ENCODE results near the gene TOMM40L.
A peak's percentile ranks its signal among the peaks of the same experiment; 100 is the strongest.

TOMM40L gene

DNA sequence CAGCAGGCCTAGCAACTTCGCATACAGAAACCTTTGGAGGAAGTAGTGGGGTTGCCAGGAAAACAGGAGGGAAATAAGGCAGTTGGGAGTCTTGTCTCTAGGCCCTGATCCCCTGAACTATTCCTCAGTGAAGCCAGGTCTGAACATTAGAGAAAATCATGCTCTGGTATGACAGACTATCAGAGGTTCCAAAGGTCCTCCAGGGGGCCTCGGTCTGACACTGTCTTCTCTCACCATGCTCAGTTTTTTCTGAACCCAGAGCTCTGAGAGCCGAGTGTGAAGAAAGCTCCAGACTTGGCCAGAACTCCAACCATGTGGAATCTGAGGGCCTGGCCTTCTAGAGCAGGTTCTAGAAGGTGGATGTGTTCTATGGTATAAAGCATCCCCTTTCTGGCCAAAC lies 4.0 kb downstream of the TOMM40L start:
- peaks cover 22% of the 10 kb centered on the region for H3K4me1 ChIP-seq (ENCODE audit: low read depth, poor library complexity, severe bottlenecking)
- no peak overlapping the region for H3K4me2 ChIP-seq
- TF ChIP-seq, protein P1, sequence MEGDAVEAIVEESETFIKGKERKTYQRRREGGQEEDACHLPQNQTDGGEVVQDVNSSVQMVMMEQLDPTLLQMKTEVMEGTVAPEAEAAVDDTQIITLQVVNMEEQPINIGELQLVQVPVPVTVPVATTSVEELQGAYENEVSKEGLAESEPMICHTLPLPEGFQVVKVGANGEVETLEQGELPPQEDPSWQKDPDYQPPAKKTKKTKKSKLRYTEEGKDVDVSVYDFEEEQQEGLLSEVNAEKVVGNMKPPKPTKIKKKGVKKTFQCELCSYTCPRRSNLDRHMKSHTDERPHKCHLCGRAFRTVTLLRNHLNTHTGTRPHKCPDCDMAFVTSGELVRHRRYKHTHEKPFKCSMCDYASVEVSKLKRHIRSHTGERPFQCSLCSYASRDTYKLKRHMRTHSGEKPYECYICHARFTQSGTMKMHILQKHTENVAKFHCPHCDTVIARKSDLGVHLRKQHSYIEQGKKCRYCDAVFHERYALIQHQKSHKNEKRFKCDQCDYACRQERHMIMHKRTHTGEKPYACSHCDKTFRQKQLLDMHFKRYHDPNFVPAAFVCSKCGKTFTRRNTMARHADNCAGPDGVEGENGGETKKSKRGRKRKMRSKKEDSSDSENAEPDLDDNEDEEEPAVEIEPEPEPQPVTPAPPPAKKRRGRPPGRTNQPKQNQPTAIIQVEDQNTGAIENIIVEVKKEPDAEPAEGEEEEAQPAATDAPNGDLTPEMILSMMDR (conservative IDR thresholded peaks at IDR 0.05; ENCODE audit: low read depth, low read length): peak; percentile 67
- peaks cover 3% of the 10 kb centered on the region; the same call in 1 of the 2 replicates for H3K36me3 ChIP-seq (ENCODE audit: insufficient read depth)
- no peak overlapping the region for H3K4me3 ChIP-seq (IDR thresholded peaks at IDR 0.05; ENCODE audit: insufficient read depth, low read depth, low read length)
- H3K9ac ChIP-seq: no peak overlapping the region
- no peak overlapping the region for H2AFZ ChIP-seq (ENCODE audit: low read depth)
- no peaks in the 10 kb centered on the region for H4K20me1 ChIP-seq (ENCODE audit: insufficient read depth)
- no peak overlapping the region for H3K27ac ChIP-seq
- peaks cover 10% of the 10 kb centered on the region for H3K79me2 ChIP-seq (ENCODE audit: insufficient read depth, low read depth)
- H3K27me3 ChIP-seq (ENCODE audit: insufficient read depth, low read depth): no peaks in the 10 kb centered on the region

DNA sequence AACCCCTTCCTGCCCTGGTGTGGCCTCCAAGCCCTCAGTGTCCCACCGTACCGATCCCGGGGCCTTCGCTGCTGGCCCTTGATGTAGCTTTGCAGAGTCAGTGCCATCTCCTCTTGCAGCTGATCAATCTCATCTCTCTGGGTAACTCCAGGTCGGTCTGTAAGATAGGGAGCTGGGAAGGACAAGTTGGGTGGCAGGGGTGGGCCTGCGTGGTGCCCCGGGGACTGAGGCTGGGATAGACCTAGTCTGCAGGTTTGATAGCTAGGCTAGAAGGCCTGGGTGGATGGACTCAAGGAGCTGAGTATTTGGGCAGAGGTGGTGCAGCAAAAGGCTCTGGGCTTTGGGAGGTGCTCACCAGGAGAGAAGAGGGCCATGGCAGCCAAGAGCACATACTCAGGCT lies 4.9 kb downstream of the TOMM40L start:
- no peak overlapping the region for H3K27ac ChIP-seq
- H3K4me3 ChIP-seq (IDR thresholded peaks at IDR 0.05; ENCODE audit: insufficient read depth, low read depth, low read length): no peak overlapping the region
- H4K20me1 ChIP-seq (ENCODE audit: insufficient read depth): no peaks in the 10 kb centered on the region
- TF ChIP-seq, protein P1 (conservative IDR thresholded peaks at IDR 0.05; ENCODE audit: low read depth, low read length): no peak
- no peak overlapping the region for H3K9ac ChIP-seq
- no peaks in the 10 kb centered on the region for H3K27me3 ChIP-seq (ENCODE audit: insufficient read depth, low read depth)
- peaks cover 3% of the 10 kb centered on the region; the same call in 1 of the 2 replicates for H3K36me3 ChIP-seq (ENCODE audit: insufficient read depth)
- H3K4me1 ChIP-seq (ENCODE audit: low read depth, poor library complexity, severe bottlenecking): peaks cover 16% of the 10 kb centered on the region
- no peak overlapping the region for H2AFZ ChIP-seq (ENCODE audit: low read depth)
- peaks cover 10% of the 10 kb centered on the region for H3K79me2 ChIP-seq (ENCODE audit: insufficient read depth, low read depth)
- no peak overlapping the region for H3K4me2 ChIP-seq

DNA sequence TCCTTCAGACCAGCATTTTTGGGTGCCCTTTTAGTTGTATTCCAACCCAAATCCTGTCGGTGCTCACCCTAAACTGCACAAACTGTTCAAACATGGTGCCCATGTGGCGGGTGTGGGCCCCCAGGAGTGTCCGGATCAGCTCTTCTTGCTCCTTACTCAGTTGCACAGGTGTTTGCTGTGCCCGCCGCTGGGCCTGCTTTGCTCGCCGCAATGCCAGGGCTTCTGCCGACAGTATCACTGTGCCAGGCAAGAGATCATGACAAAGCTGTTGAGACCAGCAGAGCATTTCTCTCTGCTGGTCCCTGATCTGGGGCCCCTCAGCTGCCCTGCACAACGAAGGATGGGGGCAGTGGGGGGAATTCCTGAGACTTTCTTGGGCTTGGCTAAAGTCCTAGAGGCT lies 7.2 kb downstream of the TOMM40L start:
- Histone ChIP-seq H3K4me1 (ENCODE audit: low read depth, poor library complexity, severe bottlenecking) (no peaks in the 10 kb centered on the region), H2AFZ (ENCODE audit: low read depth) (no peak overlapping the region), H3K27ac (no peak overlapping the region), H4K20me1 (ENCODE audit: insufficient read depth) (no peaks in the 10 kb centered on the region), H3K4me2 (no peak overlapping the region), H3K36me3 (ENCODE audit: insufficient read depth) (peaks cover 3% of the 10 kb centered on the region; the same call in 1 of the 2 replicates), H3K4me3 (IDR thresholded peaks at IDR 0.05; ENCODE audit: insufficient read depth, low read depth, low read length) (no peak overlapping the region), H3K79me2 (ENCODE audit: insufficient read depth, low read depth) (no peaks in the 10 kb centered on the region), H3K9ac (no peak overlapping the region), H3K27me3 (ENCODE audit: insufficient read depth, low read depth) (no peaks in the 10 kb centered on the region)
- TF ChIP-seq, protein P1 (conservative IDR thresholded peaks at IDR 0.05; ENCODE audit: low read depth, low read length): no peak

DNA sequence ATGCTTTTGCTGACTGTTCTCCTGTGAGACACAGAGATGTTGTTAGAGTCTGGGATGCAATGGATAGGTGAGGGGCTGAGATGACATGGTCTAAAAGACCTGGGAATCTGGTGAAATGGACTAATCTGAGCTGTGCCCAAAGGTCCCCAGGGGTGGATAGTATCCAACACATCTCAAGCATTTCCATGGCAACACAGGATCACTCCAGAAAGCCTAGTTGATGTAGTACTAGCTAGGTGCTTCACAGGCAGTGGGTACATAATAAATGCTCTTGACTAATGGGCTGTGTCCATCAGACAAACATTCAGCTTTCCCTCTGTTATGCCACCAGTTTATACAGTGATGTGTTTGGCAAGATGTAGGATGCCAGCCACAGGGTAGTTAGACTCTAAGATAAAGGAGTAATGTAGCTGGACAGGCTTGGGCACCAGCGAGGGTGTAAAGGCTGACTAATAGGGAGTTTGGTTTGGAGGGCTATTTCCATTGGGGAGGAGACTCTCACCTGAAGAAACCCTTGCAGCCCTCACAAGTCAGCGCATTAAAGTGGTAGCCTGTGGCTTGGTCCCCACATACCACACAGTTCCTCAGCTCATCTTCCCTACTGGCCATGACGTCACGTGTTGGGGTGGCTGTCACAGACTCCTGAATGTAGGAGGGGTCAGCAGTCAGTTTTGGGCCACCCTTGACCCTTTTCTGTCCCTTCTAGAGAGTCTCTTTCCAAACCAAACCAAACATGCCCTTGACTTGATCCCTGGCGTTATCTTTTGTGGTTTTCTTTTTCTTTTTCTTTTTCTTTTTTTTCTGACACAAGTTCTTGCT lies 10.3 kb downstream of the TOMM40L start:
- Histone ChIP-seq H3K9ac (no peak overlapping the region), H3K79me2 (ENCODE audit: insufficient read depth, low read depth) (no peaks in the 10 kb centered on the region), H3K4me2 (no peak overlapping the region), H3K27me3 (ENCODE audit: insufficient read depth, low read depth) (no peaks in the 10 kb centered on the region), H3K4me1 (ENCODE audit: low read depth, poor library complexity, severe bottlenecking) (no peaks in the 10 kb centered on the region), H3K4me3 (IDR thresholded peaks at IDR 0.05; ENCODE audit: insufficient read depth, low read depth, low read length) (no peak overlapping the region), H3K36me3 (ENCODE audit: insufficient read depth) (no peaks in the 10 kb centered on the region), H4K20me1 (ENCODE audit: insufficient read depth) (no peaks in the 10 kb centered on the region), H3K27ac (no peak overlapping the region), H2AFZ (ENCODE audit: low read depth) (no peak overlapping the region)
- TF ChIP-seq, protein P1 (conservative IDR thresholded peaks at IDR 0.05; ENCODE audit: low read depth, low read length): no peak

Measured in KMS-11 (cell line).